ENCODE measurements around the gene CLIC6.

DNA sequence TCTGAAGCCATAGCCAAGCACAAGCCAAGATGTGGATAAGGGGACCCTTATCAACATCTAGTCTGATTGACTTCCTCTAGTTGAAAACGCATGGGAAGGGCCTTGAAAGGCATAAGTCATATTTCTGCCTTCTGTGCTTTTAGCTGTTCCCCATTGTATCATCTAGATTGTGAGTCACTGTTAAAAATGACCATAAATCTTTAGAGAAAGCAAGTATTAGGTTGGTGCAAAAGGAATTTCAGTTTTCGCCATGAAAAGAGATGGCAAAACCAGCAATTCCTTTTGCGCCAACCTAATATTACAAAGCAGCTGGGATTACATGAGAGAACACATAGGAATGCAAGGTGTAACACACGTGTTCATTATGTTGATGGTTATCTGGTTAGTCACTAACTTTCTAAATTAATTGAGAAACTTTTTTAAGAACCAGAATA lies 63.6 kb downstream of the CLIC6 start:
- TF ChIP-seq, protein P1, sequence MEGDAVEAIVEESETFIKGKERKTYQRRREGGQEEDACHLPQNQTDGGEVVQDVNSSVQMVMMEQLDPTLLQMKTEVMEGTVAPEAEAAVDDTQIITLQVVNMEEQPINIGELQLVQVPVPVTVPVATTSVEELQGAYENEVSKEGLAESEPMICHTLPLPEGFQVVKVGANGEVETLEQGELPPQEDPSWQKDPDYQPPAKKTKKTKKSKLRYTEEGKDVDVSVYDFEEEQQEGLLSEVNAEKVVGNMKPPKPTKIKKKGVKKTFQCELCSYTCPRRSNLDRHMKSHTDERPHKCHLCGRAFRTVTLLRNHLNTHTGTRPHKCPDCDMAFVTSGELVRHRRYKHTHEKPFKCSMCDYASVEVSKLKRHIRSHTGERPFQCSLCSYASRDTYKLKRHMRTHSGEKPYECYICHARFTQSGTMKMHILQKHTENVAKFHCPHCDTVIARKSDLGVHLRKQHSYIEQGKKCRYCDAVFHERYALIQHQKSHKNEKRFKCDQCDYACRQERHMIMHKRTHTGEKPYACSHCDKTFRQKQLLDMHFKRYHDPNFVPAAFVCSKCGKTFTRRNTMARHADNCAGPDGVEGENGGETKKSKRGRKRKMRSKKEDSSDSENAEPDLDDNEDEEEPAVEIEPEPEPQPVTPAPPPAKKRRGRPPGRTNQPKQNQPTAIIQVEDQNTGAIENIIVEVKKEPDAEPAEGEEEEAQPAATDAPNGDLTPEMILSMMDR (conservative IDR thresholded peaks at IDR 0.05; ENCODE audit: low read depth, low read length): no peak
- TF ChIP-seq EZH2phosphoT487 (IDR thresholded peaks at IDR 0.05; ENCODE audit: borderline replicate concordance, low read length) (no peak), EZH2 (IDR thresholded peaks at IDR 0.05; ENCODE audit: low read length, unreplicated experiment) (no peak)
